Trophoblast cell (in vitro differentiated cells and primary cell): ENCODE measurements around the gene B9D1.
A peak's percentile ranks its signal among the peaks of the same experiment; 100 is the strongest.

Experiments used
- DNase-seq, 2 donors: peaks; one replicate each; pipeline ENCODE4 v3.0.0-alpha.2; 2016
- H2AFZ ChIP-seq: 2 replicates; pipeline ENCODE4 v1.6.1; 2013; ENCODE audit warnings: low read length, moderate library complexity, mild to moderate bottlenecking; ENCODE audit not compliant: insufficient read depth, poor library complexity
- H2AK5ac ChIP-seq: 2 replicates; pipeline ENCODE4 v1.6.1; 2013; ENCODE audit warnings: mild to moderate bottlenecking, low read length
- H2BK120ac ChIP-seq: 2 replicates; pipeline ENCODE4 v1.6.1; 2013; ENCODE audit warnings: low read length, mild to moderate bottlenecking, moderate library complexity; ENCODE audit not compliant: insufficient read depth, poor library complexity
- H2BK12ac ChIP-seq: 2 replicates; pipeline ENCODE4 v1.6.1; 2013; ENCODE audit warnings: mild to moderate bottlenecking, low read length, moderate library complexity
- H2BK5ac ChIP-seq: 2 replicates; pipeline ENCODE4 v1.6.1; 2013; ENCODE audit warnings: low read length, low read depth, moderate library complexity, mild to moderate bottlenecking; ENCODE audit not compliant: poor library complexity
- H3K14ac ChIP-seq: 2 replicates; pipeline ENCODE4 v1.6.1; 2013; ENCODE audit warnings: mild to moderate bottlenecking, low read length
- H3K18ac ChIP-seq: 2 replicates; pipeline ENCODE4 v1.6.1; 2013; ENCODE audit warnings: mild to moderate bottlenecking, low read length
- H3K23ac ChIP-seq: 2 replicates; pipeline ENCODE4 v1.6.1; 2013; ENCODE audit warnings: low read length
- H3K27ac ChIP-seq: 2 replicates; pipeline ENCODE4 v1.5.1; 2013; ENCODE audit warnings: low read depth, mild to moderate bottlenecking, inconsistent platforms, low read length, moderate library complexity
- H3K27me3 ChIP-seq: 2 replicates; pipeline ENCODE4 v1.6.1; 2013; ENCODE audit warnings: inconsistent platforms, mild to moderate bottlenecking, low read length, moderate library complexity; ENCODE audit not compliant: insufficient read depth
- H3K36me3 ChIP-seq, 2 experiments: 1 replicate in 1 of 2; 2 replicates in 1 of 2; pipeline ENCODE4 v1.6.1; 2013; ENCODE audit warnings: low read length in 2 of 2, mild to moderate bottlenecking in 2 of 2, moderate library complexity in 1 of 2; ENCODE audit not compliant: insufficient read depth in 2 of 2, control insufficient read depth in 1 of 2
- H3K4ac ChIP-seq: 2 replicates; pipeline ENCODE4 v1.6.1; 2013; ENCODE audit warnings: low read depth, mild to moderate bottlenecking, low read length, moderate library complexity
- H3K4me1 ChIP-seq, 2 experiments: 1 replicate in 1 of 2; 2 replicates in 1 of 2; pipeline ENCODE4 v1.6.1; 2013; ENCODE audit warnings: low read length in 2 of 2, mild to moderate bottlenecking in 2 of 2, moderate library complexity in 1 of 2; ENCODE audit not compliant: insufficient read depth in 2 of 2, control insufficient read depth in 1 of 2
- H3K4me2 ChIP-seq: 2 replicates; pipeline ENCODE4 v1.6.1; 2013; ENCODE audit warnings: inconsistent platforms, mild to moderate bottlenecking, low read length, moderate library complexity
- H3K4me3 ChIP-seq: 2 replicates; pipeline ENCODE4 v1.5.1; 2013; ENCODE audit warnings: mild to moderate bottlenecking, low read depth, low read length, inconsistent platforms
- H3K79me1 ChIP-seq: one replicate; pipeline ENCODE4 v1.6.1; 2013; ENCODE audit warnings: low read length
- H3K79me2 ChIP-seq: 2 replicates; pipeline ENCODE4 v1.6.1; 2013; ENCODE audit warnings: low read length, mild to moderate bottlenecking; ENCODE audit not compliant: control insufficient read depth, insufficient read depth, poor library complexity
- H3K9ac ChIP-seq: 2 replicates; pipeline ENCODE4 v1.6.1; 2013; ENCODE audit warnings: mild to moderate bottlenecking, low read length
- H3K9me3 ChIP-seq: 2 replicates; pipeline ENCODE4 v1.6.1; 2013; ENCODE audit warnings: low read depth, mild to moderate bottlenecking, control low read depth, inconsistent platforms, low read length; ENCODE audit not compliant: insufficient read depth
- H4K12ac ChIP-seq: 2 replicates; pipeline ENCODE4 v1.6.1; 2013; ENCODE audit warnings: low read depth, mild to moderate bottlenecking, low read length, moderate library complexity
- H4K8ac ChIP-seq: 2 replicates; pipeline ENCODE4 v1.6.1; 2013; ENCODE audit warnings: low read depth, mild to moderate bottlenecking, low read length, moderate library complexity
- H4K91ac ChIP-seq: one replicate; pipeline ENCODE4 v1.6.1; 2013; ENCODE audit warnings: low read depth, mild to moderate bottlenecking, low read length, moderate library complexity
- WGBS: extraction: QIAGEN DNeasy Blood & Tissue Kit; methylation state at CpG from one replicate; pipeline ENCODE4 v1.1.7; 2013; ENCODE audit warnings: missing lambda C conversion rate; ENCODE audit not compliant: insufficient read length, insufficient coverage; ENCODE audit errors: extremely low coverage; 5-methylcytosine and 5-hydroxymethylcytosine counted together

B9D1 gene

GRCh38 chr17:19334331-19334730 lies 28.2 kb downstream of the B9D1 start:
- Histone ChIP-seq H3K4me3 (no peak overlapping the region), H2AFZ (no peak overlapping the region), H3K23ac (no peak overlapping the region), H2AK5ac (no peak overlapping the region), H3K4me2 (no peak overlapping the region), H4K8ac (no peak overlapping the region), H2BK120ac (no peak overlapping the region), H3K18ac (no peak overlapping the region), H3K79me2 (no peaks in the 10 kb centered on the region), H4K12ac (no peak overlapping the region), H3K36me3 (peaks cover 30 to 40% of the 10 kb centered on the region in 2 experiments), H2BK5ac (no peak overlapping the region), H3K14ac (no peak overlapping the region), H3K27ac (no peak overlapping the region), H3K9ac (no peak overlapping the region), H3K4me1 (peaks cover 6 to 10% of the 10 kb centered on the region in 2 experiments), H3K27me3 (no peaks in the 10 kb centered on the region), H2BK12ac (no peak overlapping the region), H3K4ac (no peak overlapping the region), H3K9me3 (no peaks in the 10 kb centered on the region), H4K91ac (no peak overlapping the region), H3K79me1 (peaks cover 2% of the 10 kb centered on the region)
- WGBS: no CpG with 5 or more reads among the region's 6 CpGs
- DNase-seq: no peak

- Histone ChIP-seq H3K23ac (no peak overlapping the region), H3K4ac (no peak overlapping the region), H2BK12ac (no peak overlapping the region), H2BK120ac (no peak overlapping the region), H2AFZ (no peak overlapping the region), H3K79me2 (no peaks in the 10 kb centered on the region), H2BK5ac (no peak overlapping the region), H4K12ac (no peak overlapping the region), H3K4me3 (no peak overlapping the region), H3K36me3 (peaks cover 35 to 45% of the 10 kb centered on the region in 2 experiments), H3K9me3 (no peaks in the 10 kb centered on the region), H3K18ac (no peak overlapping the region), H3K9ac (no peak overlapping the region), H4K91ac (no peak overlapping the region), H3K79me1 (peaks cover 2% of the 10 kb centered on the region), H3K4me2 (no peak overlapping the region), H3K14ac (no peak overlapping the region), H3K27me3 (no peaks in the 10 kb centered on the region), H4K8ac (no peak overlapping the region), H3K4me1 (peaks cover 6 to 10% of the 10 kb centered on the region in 2 experiments), H3K27ac (no peak overlapping the region), H2AK5ac (no peak overlapping the region)
- no CpG with 5 or more reads among the region's 12 CpGs for WGBS
- DNase-seq: no peak
Observed at GRCh38 chr17:19333736-19334290, 28.7 kb downstream of the B9D1 start.

- no peaks in the 10 kb centered on the region for H3K9me3 ChIP-seq
- H3K27me3 ChIP-seq: no peaks in the 10 kb centered on the region
- no peak overlapping the region for H4K8ac ChIP-seq
- peaks cover 6 to 10% of the 10 kb centered on the region in 2 experiments for H3K4me1 ChIP-seq
- H3K36me3 ChIP-seq: peaks cover 41 to 47% of the 10 kb centered on the region in 2 experiments
- no peak overlapping the region for H2BK5ac ChIP-seq
- H3K9ac ChIP-seq: no peak overlapping the region
- peaks cover 2% of the 10 kb centered on the region for H3K79me1 ChIP-seq
- no peak overlapping the region for H4K12ac ChIP-seq
- no peaks in the 10 kb centered on the region for H3K79me2 ChIP-seq
- no peak overlapping the region for H3K23ac ChIP-seq
- no peak overlapping the region for H3K27ac ChIP-seq
- no peak overlapping the region for H2BK120ac ChIP-seq
- no CpG with 5 or more reads among the region's 1 CpG for WGBS
- no peak overlapping the region for H4K91ac ChIP-seq
- H3K4me2 ChIP-seq: no peak overlapping the region
- DNase-seq: no peak
- H3K4ac ChIP-seq: no peak overlapping the region
- H2AFZ ChIP-seq: no peak overlapping the region
- no peak overlapping the region for H3K4me3 ChIP-seq
- H3K18ac ChIP-seq: no peak overlapping the region
- H3K14ac ChIP-seq: no peak overlapping the region
- H2AK5ac ChIP-seq: no peak overlapping the region
- H2BK12ac ChIP-seq: no peak overlapping the region
Observed at GRCh38 chr17:19333132-19333440, 29.4 kb downstream of the B9D1 start.

GRCh38 chr17:19332371-19333131 lies 30.0 kb downstream of the B9D1 start:
- Histone ChIP-seq H3K18ac (no peak overlapping the region), H4K12ac (no peak overlapping the region), H3K27ac (no peak overlapping the region), H3K4ac (no peak overlapping the region), H3K23ac (no peak overlapping the region), H2BK12ac (no peak overlapping the region), H3K14ac (no peak overlapping the region), H4K91ac (no peak overlapping the region), H3K9me3 (no peaks in the 10 kb centered on the region), H3K4me2 (no peak overlapping the region), H3K79me1 (peaks cover 2% of the 10 kb centered on the region), H3K9ac (no peak overlapping the region), H2AK5ac (no peak overlapping the region), H2BK5ac (no peak overlapping the region), H2AFZ (no peak overlapping the region), H3K4me1 (peaks cover 6 to 10% of the 10 kb centered on the region in 2 experiments), H4K8ac (no peak overlapping the region), H3K27me3 (no peaks in the 10 kb centered on the region), H2BK120ac (no peak overlapping the region), H3K4me3 (no peak overlapping the region), H3K36me3 (peaks cover 42 to 47% of the 10 kb centered on the region in 2 experiments), H3K79me2 (no peaks in the 10 kb centered on the region)
- DNase-seq: peak; percentile 57 to 63
- WGBS: no CpG with 5 or more reads among the region's 6 CpGs
